Neuronal stem cell (in vitro differentiated cells): Measurements from ENCODE around the gene RRAGC.
A peak's percentile ranks its signal among the peaks of the same experiment; 100 is the strongest.

Experiments used
- DNase-seq: peaks from one replicate; pipeline ENCODE4 v3.0.0-alpha.2; 2013; ENCODE audit warnings: low spot score
- H2AFZ ChIP-seq: one replicate; pipeline ENCODE4 v1.6.1; 2013; ENCODE audit warnings: mild to moderate bottlenecking, low read length, inconsistent platforms
- H2AK5ac ChIP-seq: 2 replicates; pipeline ENCODE4 v1.6.1; 2013; ENCODE audit warnings: low read depth, mild to moderate bottlenecking, inconsistent platforms, low read length, moderate library complexity, mixed read lengths
- H2BK120ac ChIP-seq: 2 replicates; pipeline ENCODE4 v1.6.1; 2013; ENCODE audit warnings: low read depth, mild to moderate bottlenecking, inconsistent platforms, low read length, moderate library complexity, mixed read lengths
- H2BK12ac ChIP-seq: one replicate; pipeline ENCODE4 v1.6.1; 2013; ENCODE audit warnings: low read length, inconsistent platforms
- H2BK15ac ChIP-seq: 2 replicates; pipeline ENCODE4 v1.6.1; 2013; ENCODE audit warnings: mild to moderate bottlenecking, low read length, inconsistent platforms, mixed read lengths
- H2BK5ac ChIP-seq: one replicate; pipeline ENCODE4 v1.6.1; 2013; ENCODE audit warnings: inconsistent platforms, mild to moderate bottlenecking, low read length, moderate library complexity
- H3K14ac ChIP-seq: one replicate; pipeline ENCODE4 v1.6.1; 2013; ENCODE audit warnings: low read length, inconsistent platforms
- H3K18ac ChIP-seq: 2 replicates; pipeline ENCODE4 v1.6.1; 2013; ENCODE audit warnings: low read length, inconsistent platforms
- H3K23ac ChIP-seq: 2 replicates; pipeline ENCODE4 v1.6.1; 2013; ENCODE audit warnings: low read depth, mild to moderate bottlenecking, mixed read lengths, low read length, inconsistent platforms; ENCODE audit not compliant: poor library complexity
- H3K27ac ChIP-seq: replicated peaks from 3 replicates; pipeline ENCODE4 v1.5.1; 2013; ENCODE audit warnings: low read length, inconsistent platforms
- H3K27me3 ChIP-seq, 3 experiments: 2 replicates each; pipeline ENCODE4 v1.6.1; 2013; ENCODE audit warnings: low read length in 3 of 3, mild to moderate bottlenecking in 2 of 3, inconsistent platforms in 1 of 3, low read depth in 1 of 3, mixed read lengths in 1 of 3, moderate library complexity in 1 of 3; ENCODE audit not compliant: control insufficient read depth in 3 of 3, insufficient read depth in 3 of 3
- H3K36me3 ChIP-seq, 2 donors: replicated peaks in 1 of 2; 2 replicates each; pipeline ENCODE4 v1.6.1; 2013; ENCODE audit warnings: low read length in 2 of 2; ENCODE audit not compliant: control insufficient read depth in 2 of 2, insufficient read depth in 2 of 2
- H3K4ac ChIP-seq: 2 replicates; pipeline ENCODE4 v1.6.1; 2013; ENCODE audit warnings: inconsistent platforms, mild to moderate bottlenecking, low read length, moderate library complexity
- H3K4me1 ChIP-seq, 2 donors: 1 replicate in 1 of 2; 2 replicates in 1 of 2; pipeline ENCODE4 v1.6.1; 2013; ENCODE audit warnings: low read length in 2 of 2, low read depth in 1 of 2; ENCODE audit not compliant: control insufficient read depth in 2 of 2, insufficient read depth in 1 of 2
- H3K4me2 ChIP-seq: one replicate; pipeline ENCODE4 v1.6.1; 2013; ENCODE audit warnings: mild to moderate bottlenecking, low read length, inconsistent platforms; ENCODE audit not compliant: insufficient read depth, poor library complexity, severe bottlenecking
- H3K4me3 ChIP-seq, 2 donors: 2 replicates each; pipeline ENCODE4 v1.5.1; 2013; ENCODE audit warnings: low read length in 2 of 2, mild to moderate bottlenecking in 2 of 2, inconsistent platforms in 1 of 2, moderate library complexity in 1 of 2
- H3K79me1 ChIP-seq: one replicate; pipeline ENCODE4 v1.6.1; 2013; ENCODE audit warnings: low read depth, mild to moderate bottlenecking, inconsistent platforms, low read length, moderate library complexity
- H3K9ac ChIP-seq: one replicate; pipeline ENCODE4 v1.6.1; 2013; ENCODE audit warnings: mild to moderate bottlenecking, low read depth, low read length, inconsistent platforms; ENCODE audit not compliant: poor library complexity
- H3K9me3 ChIP-seq, 2 donors: replicated peaks in 1 of 2; 2 replicates each; pipeline versions ENCODE3 to v1.6.1; 2013; ENCODE audit warnings: low read length in 2 of 2, mild to moderate bottlenecking in 2 of 2, inconsistent platforms in 1 of 2, low read depth in 1 of 2, mixed read lengths in 1 of 2, moderate library complexity in 1 of 2; ENCODE audit not compliant: control insufficient read depth in 2 of 2, insufficient read depth in 1 of 2
- H4K8ac ChIP-seq: one replicate; pipeline ENCODE4 v1.6.1; 2013; ENCODE audit warnings: low read depth, mild to moderate bottlenecking, inconsistent platforms, low read length, moderate library complexity
- H4K91ac ChIP-seq: one replicate; pipeline ENCODE4 v1.6.1; 2013; ENCODE audit warnings: low read length, low read depth, mild to moderate bottlenecking, inconsistent platforms; ENCODE audit not compliant: poor library complexity
- WGBS, 2 donors: extraction: QIAGEN DNeasy Blood & Tissue Kit; methylation state at CpG; one replicate each; pipeline ENCODE4 v1.1.7; 2013; ENCODE audit warnings: missing lambda C conversion rate in 2 of 2, mixed read lengths in 1 of 2; ENCODE audit not compliant: insufficient read length in 2 of 2, insufficient replicate concordance in 1 of 2; ENCODE audit errors: extremely low coverage in 2 of 2; 5-methylcytosine and 5-hydroxymethylcytosine counted together

RRAGC gene

DNA sequence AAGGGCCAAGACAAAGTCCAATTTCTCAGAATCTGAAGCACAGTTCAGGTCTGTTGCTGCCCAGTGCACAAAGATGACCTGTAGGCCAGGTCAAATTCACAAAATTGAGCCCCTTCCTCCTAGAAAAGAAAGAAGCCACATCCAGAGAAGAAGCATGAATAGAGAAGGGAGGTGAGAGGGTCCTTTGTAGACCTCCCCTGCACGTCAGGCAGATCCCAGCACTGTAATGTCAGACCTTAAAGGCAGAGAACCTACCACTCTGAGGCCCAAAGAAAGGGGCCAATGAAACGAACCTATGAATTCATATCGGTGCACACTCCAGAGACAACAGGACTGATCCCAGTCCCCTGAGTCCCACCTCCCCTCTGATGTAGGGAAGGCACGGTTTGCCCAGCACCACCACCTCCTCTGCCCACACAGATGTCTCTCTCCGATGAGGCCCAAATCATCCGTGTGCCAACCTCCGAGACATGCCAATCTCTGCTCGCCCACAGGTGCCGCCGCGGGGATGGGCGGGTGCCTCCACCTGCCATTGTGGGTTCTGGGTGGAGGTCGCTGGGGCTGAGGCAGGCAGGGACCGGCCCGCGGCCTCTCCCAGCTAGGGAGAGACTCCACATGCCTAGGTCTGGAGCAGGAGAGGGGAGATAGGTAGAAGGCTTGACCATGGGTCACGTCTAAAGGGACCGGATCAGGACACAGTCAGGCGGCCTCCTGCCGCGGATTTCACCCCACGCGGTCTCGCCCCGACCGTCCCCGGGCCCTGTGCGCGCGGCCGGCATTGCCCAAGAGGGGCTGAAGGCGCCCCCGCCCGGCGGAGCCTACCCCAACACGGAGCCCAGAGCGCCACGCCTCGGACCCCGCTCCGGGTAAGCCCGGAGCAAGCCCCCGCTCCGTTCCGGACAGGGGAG, 42.1 kb downstream of the RRAGC start:
- Histone ChIP-seq H3K27me3 (peaks cover 0 to 91% (median 4%) of the 10 kb centered on the region in 3 experiments), H2BK5ac (peak overlapping the region; percentile 73), H3K9me3 (peaks cover 3 to 8% of the 10 kb centered on the region in 2 donors), H3K9ac (no peak overlapping the region), H3K27ac (no peak overlapping the region), H3K4me3 (peak overlapping the region; percentile 32 to 73), H3K23ac (no peak overlapping the region), H3K18ac (peak overlapping the region; percentile 88), H3K14ac (no peak overlapping the region), H2BK15ac (peak overlapping the region; percentile 12), H3K79me1 (no peaks in the 10 kb centered on the region), H4K91ac (peak overlapping the region; percentile 41), H2AK5ac (peak overlapping the region; percentile 73), H4K8ac (no peak overlapping the region), H2BK120ac (peak overlapping the region; percentile 66), H2BK12ac (peak overlapping the region; percentile 59), H3K4me1 (peaks cover 7 to 18% of the 10 kb centered on the region in 2 donors), H2AFZ (peak overlapping the region; percentile 92), H3K36me3 (no peaks in the 10 kb centered on the region), H3K4ac (no peak overlapping the region), H3K4me2 (peak overlapping the region; percentile 70)
- no peak for DNase-seq
- no CpG with 5 or more reads among the region's 45 CpGs for WGBS, 2 donors

DNA sequence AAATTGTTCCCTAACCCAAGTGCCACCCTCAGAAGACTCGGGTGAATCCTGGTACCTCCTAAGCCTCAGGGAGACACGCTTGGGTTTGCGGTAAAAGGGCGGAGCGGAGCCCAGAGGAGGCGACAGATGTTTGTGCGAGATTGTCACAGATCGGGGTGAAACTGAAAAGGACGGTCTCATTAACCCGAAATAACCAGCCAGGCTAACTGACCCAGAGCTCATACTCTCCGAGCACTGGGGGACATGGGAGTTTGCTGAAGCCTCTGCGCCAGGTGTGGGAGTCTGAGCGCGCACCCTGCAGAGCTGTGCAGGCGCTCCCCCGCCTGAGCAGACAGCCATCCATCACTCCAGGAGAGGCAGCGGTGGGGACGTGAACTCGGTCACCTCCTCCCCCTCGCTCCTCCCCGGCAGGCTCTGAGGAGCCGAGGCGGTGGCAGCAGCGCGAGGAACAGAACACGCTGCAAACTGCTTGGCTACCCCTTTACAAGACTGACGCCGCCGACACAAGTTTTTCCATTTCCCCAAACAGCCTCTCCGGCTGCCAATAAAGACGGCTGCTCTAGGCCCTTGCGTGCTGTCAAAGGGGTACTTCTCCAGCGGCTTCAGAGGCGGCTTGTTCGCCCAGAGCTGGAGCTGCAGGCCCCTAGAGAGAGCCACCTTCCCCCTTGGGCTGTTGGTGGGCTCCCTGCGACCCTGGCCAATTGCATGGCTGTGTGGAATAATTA, 43.5 kb downstream of the RRAGC start:
- Histone ChIP-seq H3K79me1 (no peaks in the 10 kb centered on the region), H3K14ac (no peak overlapping the region), H4K8ac (no peak overlapping the region), H2BK15ac (peak overlapping the region; percentile 46), H3K27ac (no peak overlapping the region), H3K4me2 (no peak overlapping the region), H4K91ac (no peak overlapping the region), H3K9ac (no peak overlapping the region), H2AK5ac (peak overlapping the region; percentile 73), H2BK120ac (no peak overlapping the region), H3K9me3 (peaks cover 3 to 8% of the 10 kb centered on the region in 2 donors), H3K27me3 (peaks cover 0 to 86% (median 4%) of the 10 kb centered on the region in 3 experiments), H3K23ac (no peak overlapping the region), H3K4me1 (peaks cover 3 to 14% of the 10 kb centered on the region in 2 donors), H3K18ac (peak overlapping the region; percentile 69), H2BK12ac (peak overlapping the region; percentile 24), H3K36me3 (no peaks in the 10 kb centered on the region), H2AFZ (peak overlapping the region; percentile 33), H2BK5ac (peak overlapping the region; percentile 14), H3K4ac (no peak overlapping the region), H3K4me3 (peak overlapping the region in 1 of 2 donors; percentile 49)
- WGBS, 2 donors = no CpG with 5 or more reads among the region's 36 CpGs
- no peak for DNase-seq

DNA sequence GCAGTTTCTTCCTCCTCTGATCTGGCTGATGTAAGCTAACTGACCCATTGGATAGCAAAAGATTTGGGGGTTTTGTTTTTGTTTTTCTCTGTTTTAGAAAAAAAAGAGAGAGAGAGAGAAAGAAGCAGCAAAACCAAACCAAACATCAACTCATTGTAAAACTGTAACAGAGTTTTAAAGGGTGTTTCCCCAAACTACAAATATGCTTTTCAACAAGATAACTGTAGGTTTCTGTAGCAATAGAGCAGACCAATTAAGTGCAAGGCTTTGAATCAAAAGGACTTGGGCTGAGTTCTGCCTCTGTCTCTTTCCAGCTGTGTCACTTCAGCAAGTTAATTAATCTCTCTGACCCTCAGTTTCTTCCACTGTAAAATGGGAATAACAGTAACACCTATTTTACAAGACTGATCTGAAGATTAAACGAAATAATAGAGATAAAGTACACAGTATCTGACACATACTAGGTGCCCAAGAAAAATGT, 44.5 kb downstream of the RRAGC start:
- WGBS, 2 donors = no CpG with 5 or more reads among the region's 1 CpG
- H3K27me3 ChIP-seq = peaks cover 0 to 76% (median 4%) of the 10 kb centered on the region in 3 experiments
- no peak overlapping the region for H4K8ac ChIP-seq
- H2AK5ac ChIP-seq = no peak overlapping the region
- no peak overlapping the region for H3K4me2 ChIP-seq
- H3K14ac ChIP-seq = no peak overlapping the region
- no peak overlapping the region for H3K27ac ChIP-seq
- H3K4me3 ChIP-seq = no peak overlapping the region
- H3K18ac ChIP-seq = no peak overlapping the region
- no peak overlapping the region for H2BK5ac ChIP-seq
- H4K91ac ChIP-seq = no peak overlapping the region
- no peaks in the 10 kb centered on the region for H3K36me3 ChIP-seq
- no peak overlapping the region for H3K9ac ChIP-seq
- no peak overlapping the region for H3K23ac ChIP-seq
- no peak overlapping the region for H2BK15ac ChIP-seq
- no peaks in the 10 kb centered on the region for H3K79me1 ChIP-seq
- H2BK120ac ChIP-seq = no peak overlapping the region
- no peak overlapping the region for H2AFZ ChIP-seq
- H3K9me3 ChIP-seq = peaks cover 3 to 8% of the 10 kb centered on the region in 2 donors
- peaks cover 3 to 14% of the 10 kb centered on the region in 2 donors for H3K4me1 ChIP-seq
- no peak for DNase-seq
- H3K4ac ChIP-seq = no peak overlapping the region
- no peak overlapping the region for H2BK12ac ChIP-seq
